HEK293 (cell line): ENCODE measurements around the gene ASXL1.

Experiments used
- CTCF ChIP-seq: fragments of 450-650 bp; formaldehyde crosslinking; IDR thresholded peaks from 2 replicates; pipeline ENCODE4 v1.5.1; 2016; ENCODE audit warnings: missing biosample characterization, missing genetic modification characterization
- ELK4 ChIP-seq: IDR thresholded peaks from 2 replicates; pipeline ENCODE4 v1.6.1; 2011; ENCODE audit warnings: mild to moderate bottlenecking, low read depth, low read length, borderline replicate concordance
- OSR2 ChIP-seq: fragments of 450-650 bp; formaldehyde crosslinking; IDR thresholded peaks from 2 replicates; pipeline ENCODE4 v1.5.1; 2016; ENCODE audit warnings: missing biosample characterization, missing genetic modification characterization
- PRDM10 ChIP-seq: fragments of 450-650 bp; formaldehyde crosslinking; IDR thresholded peaks from 2 replicates; pipeline ENCODE4 v1.5.1; 2016; ENCODE audit warnings: missing biosample characterization, missing genetic modification characterization
- PRDM2 ChIP-seq: fragments of 450-650 bp; formaldehyde crosslinking; IDR thresholded peaks from 2 replicates; pipeline ENCODE4 v1.5.1; 2016; ENCODE audit warnings: missing biosample characterization, missing genetic modification characterization, borderline replicate concordance
- WT1 ChIP-seq: fragments of 450-650 bp; formaldehyde crosslinking; IDR thresholded peaks from 2 replicates; pipeline ENCODE4 v1.5.1; 2016; ENCODE audit warnings: missing biosample characterization, missing genetic modification characterization
- ZFHX2 ChIP-seq: fragments of 450-650 bp; formaldehyde crosslinking; conservative IDR thresholded peaks from 2 replicates; pipeline ENCODE4 v1.5.1; 2016; ENCODE audit warnings: missing biosample characterization, missing genetic modification characterization
- ZIC2 ChIP-seq: fragments of 450-650 bp; formaldehyde crosslinking; IDR thresholded peaks from 2 replicates; pipeline ENCODE4 v1.5.1; 2016; ENCODE audit warnings: missing biosample characterization, missing genetic modification characterization
- ZNF157 ChIP-seq: fragments of 450-650 bp; formaldehyde crosslinking; IDR thresholded peaks from 2 replicates; pipeline ENCODE4 v1.5.1; 2016; ENCODE audit warnings: missing biosample characterization, missing genetic modification characterization
- ZNF221 ChIP-seq: fragments of 450-650 bp; formaldehyde crosslinking; IDR thresholded peaks from 2 replicates; pipeline ENCODE4 v1.5.1; 2017; ENCODE audit warnings: missing biosample characterization, missing genetic modification characterization, borderline replicate concordance
- ZNF248 ChIP-seq: fragments of 450-650 bp; formaldehyde crosslinking; IDR thresholded peaks from 2 replicates; pipeline ENCODE4 v1.5.1; 2017; ENCODE audit warnings: missing biosample characterization, missing genetic modification characterization
- ZNF341 ChIP-seq: fragments of 450-650 bp; formaldehyde crosslinking; IDR thresholded peaks from 2 replicates; pipeline ENCODE4; 2016; ENCODE audit warnings: low read depth, missing biosample characterization, missing genetic modification characterization
- ZNF423 ChIP-seq: fragments of 450-650 bp; formaldehyde crosslinking; IDR thresholded peaks from 2 replicates; pipeline ENCODE4 v1.5.1; 2016; ENCODE audit warnings: missing biosample characterization, missing genetic modification characterization
- ZNF677 ChIP-seq: fragments of 450-650 bp; IDR thresholded peaks from 2 replicates; pipeline ENCODE4 v1.5.0; 2018; ENCODE audit warnings: missing biosample characterization, mild to moderate bottlenecking, missing genetic modification characterization, moderate library complexity
- ZNF704 ChIP-seq: fragments of 450-650 bp; formaldehyde crosslinking; IDR thresholded peaks from 2 replicates; pipeline ENCODE4 v1.5.1; 2016; ENCODE audit warnings: missing biosample characterization, missing genetic modification characterization
- ZNF777 ChIP-seq: fragments of 450-650 bp; formaldehyde crosslinking; IDR thresholded peaks from 2 replicates; pipeline ENCODE4 v1.5.1; 2017; ENCODE audit warnings: missing biosample characterization, missing genetic modification characterization, borderline replicate concordance
- ZSCAN18 ChIP-seq: fragments of 450-650 bp; formaldehyde crosslinking; IDR thresholded peaks from 2 replicates; pipeline ENCODE4 v1.5.1; 2016; ENCODE audit warnings: missing biosample characterization, missing genetic modification characterization
- ZSCAN23 ChIP-seq: fragments of 450-650 bp; formaldehyde crosslinking; IDR thresholded peaks from 2 replicates; pipeline ENCODE4 v1.5.1; 2016; ENCODE audit warnings: missing biosample characterization, missing genetic modification characterization
- TF ChIP-seq, protein P1 (sequence below): fragments of 450-650 bp; formaldehyde crosslinking; IDR thresholded peaks from 2 replicates; pipeline ENCODE4 v1.5.1; 2016; ENCODE audit warnings: missing biosample characterization, missing genetic modification characterization
- TF ChIP-seq, protein P2 (sequence below): fragments of 450-650 bp; IDR thresholded peaks from 2 replicates; pipeline ENCODE4 v1.5.1; 2018; ENCODE audit warnings: missing biosample characterization, missing genetic modification characterization

ASXL1 gene

GRCh38 chr20:32354592-32355416, 3.3 kb upstream of the ASXL1 start (continued):
- no peak for TF ChIP-seq ZFHX2
- TF ChIP-seq ZIC2 = no peak
- peak; percentile 39; the same call in 1 of the 2 replicates for TF ChIP-seq OSR2 (tag by site-specific recombination)
- no peak for TF ChIP-seq ZNF221 (tag by site-specific recombination)
- no peak for TF ChIP-seq ZNF157
- TF ChIP-seq, protein P1, sequence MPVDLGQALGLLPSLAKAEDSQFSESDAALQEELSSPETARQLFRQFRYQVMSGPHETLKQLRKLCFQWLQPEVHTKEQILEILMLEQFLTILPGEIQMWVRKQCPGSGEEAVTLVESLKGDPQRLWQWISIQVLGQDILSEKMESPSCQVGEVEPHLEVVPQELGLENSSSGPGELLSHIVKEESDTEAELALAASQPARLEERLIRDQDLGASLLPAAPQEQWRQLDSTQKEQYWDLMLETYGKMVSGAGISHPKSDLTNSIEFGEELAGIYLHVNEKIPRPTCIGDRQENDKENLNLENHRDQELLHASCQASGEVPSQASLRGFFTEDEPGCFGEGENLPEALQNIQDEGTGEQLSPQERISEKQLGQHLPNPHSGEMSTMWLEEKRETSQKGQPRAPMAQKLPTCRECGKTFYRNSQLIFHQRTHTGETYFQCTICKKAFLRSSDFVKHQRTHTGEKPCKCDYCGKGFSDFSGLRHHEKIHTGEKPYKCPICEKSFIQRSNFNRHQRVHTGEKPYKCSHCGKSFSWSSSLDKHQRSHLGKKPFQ (tag by site-specific recombination) = no peak
- TF ChIP-seq PRDM10 (tag by site-specific recombination) = no peak
- TF ChIP-seq, protein P2, sequence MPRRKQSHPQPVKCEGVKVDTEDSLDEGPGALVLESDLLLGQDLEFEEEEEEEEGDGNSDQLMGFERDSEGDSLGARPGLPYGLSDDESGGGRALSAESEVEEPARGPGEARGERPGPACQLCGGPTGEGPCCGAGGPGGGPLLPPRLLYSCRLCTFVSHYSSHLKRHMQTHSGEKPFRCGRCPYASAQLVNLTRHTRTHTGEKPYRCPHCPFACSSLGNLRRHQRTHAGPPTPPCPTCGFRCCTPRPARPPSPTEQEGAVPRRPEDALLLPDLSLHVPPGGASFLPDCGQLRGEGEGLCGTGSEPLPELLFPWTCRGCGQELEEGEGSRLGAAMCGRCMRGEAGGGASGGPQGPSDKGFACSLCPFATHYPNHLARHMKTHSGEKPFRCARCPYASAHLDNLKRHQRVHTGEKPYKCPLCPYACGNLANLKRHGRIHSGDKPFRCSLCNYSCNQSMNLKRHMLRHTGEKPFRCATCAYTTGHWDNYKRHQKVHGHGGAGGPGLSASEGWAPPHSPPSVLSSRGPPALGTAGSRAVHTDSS (tag by site-specific recombination) = no peak
- TF ChIP-seq ZNF248 = no peak
- no peak for TF ChIP-seq ZNF777
- TF ChIP-seq ZNF704 (tag by site-specific recombination) = no peak
- no peak for TF ChIP-seq ZSCAN23 (tag by site-specific recombination)
- no peak for TF ChIP-seq CTCF (tag by site-specific recombination)
- peak; percentile 45 for TF ChIP-seq WT1 (tag by site-specific recombination)
- TF ChIP-seq ZSCAN18 (tag by site-specific recombination) = no peak
- TF ChIP-seq ZNF677 (tag by site-specific recombination) = no peak
- no peak for TF ChIP-seq PRDM2 (tag by site-specific recombination)
- no peak for TF ChIP-seq ZNF423
- TF ChIP-seq ZNF341 (tag by site-specific recombination) = no peak
- TF ChIP-seq ELK4 = no peak
